HFF-Myc (cell line): ENCODE data around the gene AEBP1.

ENCODE experiments used
- DNase-seq: peaks from one replicate; pipeline ENCODE4 v3.0.0-alpha.2; 2011; ENCODE audit warnings: low read depth; ENCODE audit errors: extremely low read depth
- H3K4me3 ChIP-seq: replicated peaks from 2 replicates; pipeline ENCODE4 v1.5.1; 2011; ENCODE audit warnings: low read depth, mild to moderate bottlenecking, control low read depth, low read length
- TF ChIP-seq, protein P1 (sequence below): IDR thresholded peaks from 2 replicates; pipeline ENCODE4 v1.5.1; 2012; ENCODE audit warnings: mild to moderate bottlenecking, low read depth, low read length, control low read depth; ENCODE audit errors: missing control alignments

Gene AEBP1

DNA sequence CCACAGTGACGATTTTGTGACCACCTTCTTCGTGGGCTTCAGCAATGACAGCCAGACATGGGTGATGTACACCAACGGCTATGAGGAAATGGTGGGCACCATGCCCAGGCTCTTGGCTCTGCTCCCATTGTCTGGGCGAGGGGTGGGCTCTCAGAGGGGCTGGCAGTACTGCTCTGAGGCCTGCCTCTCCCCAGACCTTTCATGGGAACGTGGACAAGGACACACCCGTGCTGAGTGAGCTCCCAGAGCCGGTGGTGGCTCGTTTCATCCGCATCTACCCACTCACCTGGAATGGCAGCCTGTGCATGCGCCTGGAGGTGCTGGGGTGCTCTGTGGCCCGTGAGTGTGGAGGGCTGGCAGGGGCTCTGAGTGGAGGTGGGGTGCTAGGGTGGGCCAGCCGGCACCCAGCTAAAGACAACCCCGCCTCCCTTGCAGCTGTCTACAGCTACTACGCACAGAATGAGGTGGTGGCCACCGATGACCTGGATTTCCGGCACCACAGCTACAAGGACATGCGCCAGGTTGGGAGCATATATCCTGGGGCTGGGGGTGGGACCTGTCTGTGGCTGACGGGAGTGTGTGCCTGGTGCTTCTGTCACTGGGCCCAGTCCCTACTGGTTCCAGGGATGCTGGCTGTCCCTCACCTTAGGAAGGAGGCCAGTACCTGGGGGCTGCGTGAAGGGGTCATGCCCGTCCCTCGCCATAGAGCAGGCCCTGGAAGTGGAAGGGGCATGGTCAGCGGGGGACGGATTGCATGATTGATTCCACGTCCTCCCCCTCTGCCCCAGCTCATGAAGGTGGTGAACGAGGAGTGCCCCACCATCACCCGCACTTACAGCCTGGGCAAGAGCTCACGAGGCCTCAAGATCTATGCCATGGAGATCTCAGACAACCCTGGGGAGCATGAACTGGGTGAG, 6.8 kb downstream of the AEBP1 start:
- TF ChIP-seq, protein P1, sequence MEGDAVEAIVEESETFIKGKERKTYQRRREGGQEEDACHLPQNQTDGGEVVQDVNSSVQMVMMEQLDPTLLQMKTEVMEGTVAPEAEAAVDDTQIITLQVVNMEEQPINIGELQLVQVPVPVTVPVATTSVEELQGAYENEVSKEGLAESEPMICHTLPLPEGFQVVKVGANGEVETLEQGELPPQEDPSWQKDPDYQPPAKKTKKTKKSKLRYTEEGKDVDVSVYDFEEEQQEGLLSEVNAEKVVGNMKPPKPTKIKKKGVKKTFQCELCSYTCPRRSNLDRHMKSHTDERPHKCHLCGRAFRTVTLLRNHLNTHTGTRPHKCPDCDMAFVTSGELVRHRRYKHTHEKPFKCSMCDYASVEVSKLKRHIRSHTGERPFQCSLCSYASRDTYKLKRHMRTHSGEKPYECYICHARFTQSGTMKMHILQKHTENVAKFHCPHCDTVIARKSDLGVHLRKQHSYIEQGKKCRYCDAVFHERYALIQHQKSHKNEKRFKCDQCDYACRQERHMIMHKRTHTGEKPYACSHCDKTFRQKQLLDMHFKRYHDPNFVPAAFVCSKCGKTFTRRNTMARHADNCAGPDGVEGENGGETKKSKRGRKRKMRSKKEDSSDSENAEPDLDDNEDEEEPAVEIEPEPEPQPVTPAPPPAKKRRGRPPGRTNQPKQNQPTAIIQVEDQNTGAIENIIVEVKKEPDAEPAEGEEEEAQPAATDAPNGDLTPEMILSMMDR: no peak
- no peak for DNase-seq
- H3K4me3 ChIP-seq: no peak overlapping the region

DNA sequence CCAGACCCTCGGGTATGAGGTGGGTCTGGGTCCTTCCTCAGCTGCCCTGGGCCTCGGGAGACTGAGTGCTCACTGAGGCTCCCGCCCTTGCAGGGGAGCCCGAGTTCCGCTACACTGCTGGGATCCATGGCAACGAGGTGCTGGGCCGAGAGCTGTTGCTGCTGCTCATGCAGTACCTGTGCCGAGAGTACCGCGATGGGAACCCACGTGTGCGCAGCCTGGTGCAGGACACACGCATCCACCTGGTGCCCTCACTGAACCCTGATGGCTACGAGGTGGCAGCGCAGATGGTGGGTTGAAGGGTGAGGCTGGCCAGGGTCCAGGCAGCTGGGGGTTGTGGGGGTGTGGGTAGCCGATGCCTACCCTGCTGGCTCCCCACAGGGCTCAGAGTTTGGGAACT, 7.6 kb downstream of the AEBP1 start:
- H3K4me3 ChIP-seq: no peak overlapping the region
- DNase-seq: no peak
- TF ChIP-seq, protein P1: no peak

- DNase-seq: no peak
- TF ChIP-seq, protein P1: no peak
- H3K4me3 ChIP-seq: no peak overlapping the region
These were observed 8.3 kb downstream of the AEBP1 start for GRCh38 chr7:44112231-44112996.

DNA sequence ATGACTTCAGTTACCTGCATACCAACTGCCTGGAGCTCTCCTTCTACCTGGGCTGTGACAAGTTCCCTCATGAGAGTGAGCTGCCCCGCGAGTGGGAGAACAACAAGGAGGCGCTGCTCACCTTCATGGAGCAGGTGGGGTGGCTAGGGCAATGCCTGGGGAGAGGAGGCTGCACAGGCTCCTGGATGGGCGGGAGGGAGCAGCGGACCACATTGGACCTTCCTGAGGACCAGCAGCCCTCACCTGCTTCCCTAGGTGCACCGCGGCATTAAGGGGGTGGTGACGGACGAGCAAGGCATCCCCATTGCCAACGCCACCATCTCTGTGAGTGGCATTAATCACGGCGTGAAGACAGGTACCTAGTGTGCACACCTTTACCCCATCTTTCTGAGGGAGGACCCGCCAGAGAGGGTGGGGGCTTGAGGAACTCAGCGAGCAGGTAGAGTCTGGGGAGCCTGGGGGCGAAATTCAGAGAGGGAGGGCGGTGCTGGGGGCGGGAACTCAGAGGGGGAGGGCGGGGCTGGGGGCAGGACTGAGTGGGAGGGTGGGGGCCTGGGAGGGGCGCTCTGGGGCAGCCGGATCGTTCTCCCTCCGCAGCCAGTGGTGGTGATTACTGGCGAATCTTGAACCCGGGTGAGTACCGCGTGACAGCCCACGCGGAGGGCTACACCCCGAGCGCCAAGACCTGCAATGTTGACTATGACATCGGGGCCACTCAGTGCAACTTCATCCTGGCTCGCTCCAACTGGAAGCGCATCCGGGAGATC, 9.0 kb downstream of the AEBP1 start:
- no peak for DNase-seq
- no peak overlapping the region for H3K4me3 ChIP-seq
- TF ChIP-seq, protein P1: no peak

DNA sequence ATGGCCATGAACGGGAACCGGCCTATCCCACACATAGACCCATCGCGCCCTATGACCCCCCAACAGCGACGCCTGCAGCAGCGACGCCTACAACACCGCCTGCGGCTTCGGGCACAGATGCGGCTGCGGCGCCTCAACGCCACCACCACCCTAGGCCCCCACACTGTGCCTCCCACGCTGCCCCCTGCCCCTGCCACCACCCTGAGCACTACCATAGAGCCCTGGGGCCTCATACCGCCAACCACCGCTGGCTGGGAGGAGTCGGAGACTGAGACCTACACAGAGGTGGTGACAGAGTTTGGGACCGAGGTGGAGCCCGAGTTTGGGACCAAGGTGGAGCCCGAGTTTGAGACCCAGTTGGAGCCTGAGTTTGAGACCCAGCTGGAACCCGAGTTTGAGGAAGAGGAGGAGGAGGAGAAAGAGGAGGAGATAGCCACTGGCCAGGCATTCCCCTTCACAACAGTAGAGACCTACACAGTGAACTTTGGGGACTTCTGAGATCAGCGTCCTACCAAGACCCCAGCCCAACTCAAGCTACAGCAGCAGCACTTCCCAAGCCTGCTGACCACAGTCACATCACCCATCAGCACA, 9.7 kb downstream of the AEBP1 start:
- no peak overlapping the region for H3K4me3 ChIP-seq
- TF ChIP-seq, protein P1: no peak
- DNase-seq: no peak
